ENCODE results near the gene PTH2R.

- TF ChIP-seq CTCF (IDR thresholded peaks at IDR 0.05) = no peak
- TF ChIP-seq POLR2A (IDR thresholded peaks at IDR 0.05) = no peak
Measured at GRCh38 chr2:208493186-208493585, 86.6 kb downstream of the PTH2R start.

Measured in Peyer's patch (tissue), 4 donors.